H1 (cell line): Measurements from ENCODE around the gene TAF3. TPM values are rescaled to one million over a fixed set of nuclear protein-coding genes. Genes with fewer than 3 reads are reported as not detected.

ENCODE experiments used
- ATF3 ChIP-seq: IDR thresholded peaks from 2 replicates; pipeline ENCODE4 v1.6.1; 2011; ENCODE audit warnings: low read depth, mild to moderate bottlenecking, low read length; ENCODE audit not compliant: insufficient read depth
- CEBPB ChIP-seq: IDR thresholded peaks from 2 replicates; pipeline ENCODE4 v1.6.1; 2012; ENCODE audit warnings: low read depth, low read length
- CHD7 ChIP-seq: fragments of 300-600 bp; sonication (generic); IDR thresholded peaks from 2 replicates; pipeline ENCODE4 v1.7.1; 2012; ENCODE audit warnings: low read length, moderate library complexity, mild to moderate bottlenecking, inconsistent platforms; ENCODE audit not compliant: insufficient replicate concordance
- JUN ChIP-seq: IDR thresholded peaks from 2 replicates; pipeline ENCODE4 v1.6.1; 2011; ENCODE audit warnings: low read depth, mild to moderate bottlenecking, improper control_type of control experiment, low read length
- POU5F1 ChIP-seq: IDR thresholded peaks from 2 replicates; pipeline ENCODE4 v1.6.1; 2011; ENCODE audit warnings: low read depth, mild to moderate bottlenecking, low read length, moderate library complexity
- TAF1 ChIP-seq: IDR thresholded peaks from 2 replicates; pipeline ENCODE4 v1.6.1; 2011; ENCODE audit warnings: mild to moderate bottlenecking, low read depth, low read length
- ZNF274 ChIP-seq: IDR thresholded peaks from 2 replicates; pipeline ENCODE4 v1.7.0; 2012; ENCODE audit warnings: low read length, borderline replicate concordance; ENCODE audit errors: extremely low read depth
- polyA plus RNA-seq, 7 experiments: library from polyadenylated mRNA; depleted of rRNA in 3 of 7; stranded (reverse) in 5 of 7; unstranded in 2 of 7; fragments of >200 nt in 5 of 7; fragments of 200-250 nt in 2 of 7; gene quantifications; 1 replicate in 5 of 7; 2 replicates in 1 of 7; 4 replicates in 1 of 7; pipeline versions ENCODE4 v1.2.1 to v1.2.3, GENCODE V29; 2011 to 2013; ENCODE audit warnings: missing spikeins in 2 of 7, mixed read lengths in 2 of 7
- total RNA-seq: library from RNA; stranded (reverse); fragmentation: NEBNext Ultra II Directional; extraction: Animal tissue kit (Norgen Biotek cat#: 25700); gene quantifications from 2 replicates; pipeline ENCODE4 v1.2.1, GENCODE V29; 2021

Gene TAF3
- total and polyA plus RNA-seq, 2 of the 8 experiments (the other 6 are each of a cell fraction or from before 2014, with no cell fraction given): 1.5 to 11.2 TPM

- TF ChIP-seq CHD7: no peak
- no peak for TF ChIP-seq TAF1
- no peak for TF ChIP-seq CEBPB
- no peak for TF ChIP-seq ZNF274
- no peak for TF ChIP-seq ATF3
- no peak for TF ChIP-seq JUN
- no peak for TF ChIP-seq POU5F1
- TF ChIP-seq, all 59 proteins: peak for 0
Measured at GRCh38 chr10:7968510-7969112, 150.3 kb downstream of the TAF3 start (continued).
